Stimulated activated CD4-positive, alpha-beta T cell treated with anti-CD3 and anti-CD28 coated beads, Interleukin-1b, Interleukin-23, amount 100 ng/mL, for 1 hour (primary cell): ENCODE data around the gene PARD3B.

Experiments used
- DNase-seq, 2 donors: peaks; one replicate each; pipeline ENCODE4 v3.0.0-alpha.2; 2020; ENCODE audit warnings: low read depth in 2 of 2

PARD3B gene

GRCh38 chr2:204655626-204656025 is 110.4 kb downstream of the PARD3B start:
- no peak for DNase-seq

GRCh38 chr2:204657024-204657423 is 111.7 kb downstream of the PARD3B start:
- DNase-seq: no peak

- DNase-seq: no peak
Measured at GRCh38 chr2:204662956-204663355, 117.7 kb downstream of the PARD3B start.

- no peak for DNase-seq
Measured at GRCh38 chr2:204663816-204664425, 118.6 kb downstream of the PARD3B start.

GRCh38 chr2:204664708-204665121 is 119.4 kb downstream of the PARD3B start:
- DNase-seq: no peak

- no peak for DNase-seq
Measured at GRCh38 chr2:204665207-204665606, 119.9 kb downstream of the PARD3B start.

GRCh38 chr2:204665771-204666170 is 120.5 kb downstream of the PARD3B start:
- DNase-seq: no peak

- no peak for DNase-seq
Measured at GRCh38 chr2:204667990-204668389, 122.7 kb downstream of the PARD3B start.

- DNase-seq: no peak
Measured at GRCh38 chr2:204669382-204669781, 124.1 kb downstream of the PARD3B start.

GRCh38 chr2:204670124-204670523 is 124.8 kb downstream of the PARD3B start:
- DNase-seq: no peak

GRCh38 chr2:204670756-204671155 is 125.5 kb downstream of the PARD3B start:
- DNase-seq: no peak

- DNase-seq: no peak
Measured at GRCh38 chr2:204672772-204673171, 127.5 kb downstream of the PARD3B start.

- DNase-seq: no peak
Measured at GRCh38 chr2:204673877-204674276, 128.6 kb downstream of the PARD3B start.

- no peak for DNase-seq
Measured at GRCh38 chr2:204678031-204678430, 132.8 kb downstream of the PARD3B start.

- no peak for DNase-seq
Measured at GRCh38 chr2:204680576-204680975, 135.3 kb downstream of the PARD3B start.

- no peak for DNase-seq
Measured at GRCh38 chr2:204681412-204681811, 136.1 kb downstream of the PARD3B start.

GRCh38 chr2:204683384-204683783 is 138.1 kb downstream of the PARD3B start:
- DNase-seq: no peak

GRCh38 chr2:204686406-204686805 is 141.1 kb downstream of the PARD3B start:
- DNase-seq: no peak

- DNase-seq: no peak
Measured at GRCh38 chr2:204687776-204688175, 142.5 kb downstream of the PARD3B start.

GRCh38 chr2:204691911-204692510 is 146.7 kb downstream of the PARD3B start:
- no peak for DNase-seq

- DNase-seq: no peak
Measured at GRCh38 chr2:204692790-204693189, 147.5 kb downstream of the PARD3B start.

GRCh38 chr2:204693262-204693661 is 148.0 kb downstream of the PARD3B start:
- no peak for DNase-seq

GRCh38 chr2:204695506-204695905 is 150.2 kb downstream of the PARD3B start:
- no peak for DNase-seq

- no peak for DNase-seq
Measured at GRCh38 chr2:204696124-204696523, 150.8 kb downstream of the PARD3B start.
